ENCODE measurements around the gene IFITM2.

IFITM2 gene

GRCh38 chr11:282630-283360, 24.8 kb upstream of the IFITM2 start:
- Histone ChIP-seq H3K9ac (ENCODE audit: low read length) (no peak overlapping the region), H3F3A (ENCODE audit: insufficient read depth, low read length) (no peaks in the 10 kb centered on the region), H3K9me3 (replicated peaks; ENCODE audit: insufficient read depth, low read length) (no peaks in the 10 kb centered on the region), H4K20me1 (ENCODE audit: insufficient read depth, low read length) (no peaks in the 10 kb centered on the region), H3K4me3 (ENCODE audit: low read length) (no peak overlapping the region), H3K27me3 (replicated peaks; ENCODE audit: insufficient read depth, low read length) (peaks cover 37% of the 10 kb centered on the region), H3K79me2 (ENCODE audit: low read length) (no peaks in the 10 kb centered on the region), H2AFZ (ENCODE audit: low read length) (no peak overlapping the region), H3K4me1 (ENCODE audit: low read length) (no peaks in the 10 kb centered on the region), H3K9me2 (replicated peaks; ENCODE audit: insufficient read depth, low read length) (no peaks in the 10 kb centered on the region), H3K4me2 (ENCODE audit: low read depth, low read length) (no peak overlapping the region), H3K27ac (ENCODE audit: low read length) (no peak overlapping the region), H3K36me3 (replicated peaks; ENCODE audit: insufficient read depth, low read length) (no peaks in the 10 kb centered on the region)
- no peak for DNase-seq
- TF ChIP-seq, protein P1, sequence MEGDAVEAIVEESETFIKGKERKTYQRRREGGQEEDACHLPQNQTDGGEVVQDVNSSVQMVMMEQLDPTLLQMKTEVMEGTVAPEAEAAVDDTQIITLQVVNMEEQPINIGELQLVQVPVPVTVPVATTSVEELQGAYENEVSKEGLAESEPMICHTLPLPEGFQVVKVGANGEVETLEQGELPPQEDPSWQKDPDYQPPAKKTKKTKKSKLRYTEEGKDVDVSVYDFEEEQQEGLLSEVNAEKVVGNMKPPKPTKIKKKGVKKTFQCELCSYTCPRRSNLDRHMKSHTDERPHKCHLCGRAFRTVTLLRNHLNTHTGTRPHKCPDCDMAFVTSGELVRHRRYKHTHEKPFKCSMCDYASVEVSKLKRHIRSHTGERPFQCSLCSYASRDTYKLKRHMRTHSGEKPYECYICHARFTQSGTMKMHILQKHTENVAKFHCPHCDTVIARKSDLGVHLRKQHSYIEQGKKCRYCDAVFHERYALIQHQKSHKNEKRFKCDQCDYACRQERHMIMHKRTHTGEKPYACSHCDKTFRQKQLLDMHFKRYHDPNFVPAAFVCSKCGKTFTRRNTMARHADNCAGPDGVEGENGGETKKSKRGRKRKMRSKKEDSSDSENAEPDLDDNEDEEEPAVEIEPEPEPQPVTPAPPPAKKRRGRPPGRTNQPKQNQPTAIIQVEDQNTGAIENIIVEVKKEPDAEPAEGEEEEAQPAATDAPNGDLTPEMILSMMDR (IDR thresholded peaks at IDR 0.05; ENCODE audit: low read length): no peak
- no peak for TF ChIP-seq EZH2 (optimal IDR thresholded peaks at IDR 0.05; ENCODE audit: low read depth, low read length)
- no peak for TF ChIP-seq EZH2phosphoT487 (IDR thresholded peaks at IDR 0.05; ENCODE audit: low read length)

DNA sequence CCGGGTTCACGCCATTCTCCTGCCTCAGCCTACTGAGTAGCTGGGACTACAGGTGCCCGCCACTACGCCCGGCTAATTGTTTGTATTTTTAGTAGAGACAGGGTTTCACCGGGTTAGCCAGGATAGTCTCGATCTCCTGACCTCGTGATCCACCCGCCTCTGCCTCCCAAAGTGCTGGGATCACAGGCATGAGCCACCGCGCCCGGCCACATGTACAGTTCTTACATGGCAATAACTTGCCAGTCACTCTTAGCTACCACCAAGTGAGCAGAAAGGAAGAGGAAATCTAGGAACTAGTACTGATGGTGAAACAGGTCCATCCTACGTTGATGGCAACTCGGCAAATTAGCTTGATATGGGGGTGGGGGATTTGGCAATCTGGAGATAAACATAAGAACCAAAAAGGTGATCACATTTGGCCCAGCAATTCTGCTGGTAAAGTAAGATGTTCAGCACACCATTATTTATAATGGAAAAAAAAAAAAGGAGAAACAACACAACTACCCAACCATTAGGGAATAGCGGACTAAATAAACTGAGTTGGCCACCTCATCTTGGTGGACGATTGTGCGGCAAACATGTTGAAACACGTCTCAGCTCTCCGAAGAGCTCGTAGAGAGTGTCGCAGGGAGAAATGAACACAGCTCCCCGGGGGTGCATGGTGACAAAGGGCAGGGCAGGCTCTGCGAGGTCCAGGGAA, 24.1 kb upstream of the IFITM2 start:
- H3K79me2 ChIP-seq (ENCODE audit: low read length): no peaks in the 10 kb centered on the region
- TF ChIP-seq, protein P1 (IDR thresholded peaks at IDR 0.05; ENCODE audit: low read length): no peak
- TF ChIP-seq EZH2phosphoT487 (IDR thresholded peaks at IDR 0.05; ENCODE audit: low read length) (no peak), EZH2 (optimal IDR thresholded peaks at IDR 0.05; ENCODE audit: low read depth, low read length) (no peak)
- no peak overlapping the region for H3K9ac ChIP-seq (ENCODE audit: low read length)
- no peaks in the 10 kb centered on the region for H4K20me1 ChIP-seq (ENCODE audit: insufficient read depth, low read length)
- no peaks in the 10 kb centered on the region for H3F3A ChIP-seq (ENCODE audit: insufficient read depth, low read length)
- no peak overlapping the region for H3K4me3 ChIP-seq (ENCODE audit: low read length)
- peaks cover 45% of the 10 kb centered on the region for H3K27me3 ChIP-seq (replicated peaks; ENCODE audit: insufficient read depth, low read length)
- no peak for DNase-seq
- no peaks in the 10 kb centered on the region for H3K4me1 ChIP-seq (ENCODE audit: low read length)
- H3K4me2 ChIP-seq (ENCODE audit: low read depth, low read length): no peak overlapping the region
- H3K36me3 ChIP-seq (replicated peaks; ENCODE audit: insufficient read depth, low read length): no peaks in the 10 kb centered on the region
- no peaks in the 10 kb centered on the region for H3K9me3 ChIP-seq (replicated peaks; ENCODE audit: insufficient read depth, low read length)
- no peak overlapping the region for H2AFZ ChIP-seq (ENCODE audit: low read length)
- H3K27ac ChIP-seq (ENCODE audit: low read length): no peak overlapping the region
- no peaks in the 10 kb centered on the region for H3K9me2 ChIP-seq (replicated peaks; ENCODE audit: insufficient read depth, low read length)

GRCh38 chr11:284105-285020, 23.3 kb upstream of the IFITM2 start:
- TF ChIP-seq EZH2phosphoT487 (IDR thresholded peaks at IDR 0.05; ENCODE audit: low read length) (no peak), EZH2 (optimal IDR thresholded peaks at IDR 0.05; ENCODE audit: low read depth, low read length) (no peak)
- TF ChIP-seq, protein P1 (IDR thresholded peaks at IDR 0.05; ENCODE audit: low read length): no peak
- H3K9me3 ChIP-seq (replicated peaks; ENCODE audit: insufficient read depth, low read length): no peaks in the 10 kb centered on the region
- H4K20me1 ChIP-seq (ENCODE audit: insufficient read depth, low read length): no peaks in the 10 kb centered on the region
- H3K36me3 ChIP-seq (replicated peaks; ENCODE audit: insufficient read depth, low read length): no peaks in the 10 kb centered on the region
- no peak overlapping the region for H3K4me2 ChIP-seq (ENCODE audit: low read depth, low read length)
- H3K27ac ChIP-seq (ENCODE audit: low read length): no peak overlapping the region
- H3K4me3 ChIP-seq (ENCODE audit: low read length): no peak overlapping the region
- H2AFZ ChIP-seq (ENCODE audit: low read length): no peak overlapping the region
- peaks cover 45% of the 10 kb centered on the region for H3K27me3 ChIP-seq (replicated peaks; ENCODE audit: insufficient read depth, low read length)
- no peaks in the 10 kb centered on the region for H3K9me2 ChIP-seq (replicated peaks; ENCODE audit: insufficient read depth, low read length)
- no peaks in the 10 kb centered on the region for H3F3A ChIP-seq (ENCODE audit: insufficient read depth, low read length)
- H3K9ac ChIP-seq (ENCODE audit: low read length): no peak overlapping the region
- DNase-seq: no peak
- H3K79me2 ChIP-seq (ENCODE audit: low read length): no peaks in the 10 kb centered on the region
- no peaks in the 10 kb centered on the region for H3K4me1 ChIP-seq (ENCODE audit: low read length)

Measured in MM.1S (cell line).